Activated CD4-positive, alpha-beta T cell treated with anti-CD3 and anti-CD28 coated beads, Interleukin-2, amount 50 U/mL, for 48 hours (primary cell): Measurements from ENCODE around the gene NRP2.

Source experiments
- DNase-seq, 2 experiments: peaks; one replicate each; pipeline ENCODE4 v3.0.0-alpha.2; 2020

The NRP2 gene

GRCh38 chr2:205816268-205816667, 134.0 kb downstream of the NRP2 start:
- DNase-seq, result no peak

- DNase-seq, result no peak
Measured at GRCh38 chr2:205822579-205822978, 140.3 kb downstream of the NRP2 start.

- DNase-seq, result no peak
Measured at GRCh38 chr2:205827809-205828365, 145.6 kb downstream of the NRP2 start.

GRCh38 chr2:205833864-205834263, 151.6 kb downstream of the NRP2 start:
- no peak for DNase-seq

GRCh38 chr2:205834796-205835195, 152.5 kb downstream of the NRP2 start:
- no peak for DNase-seq

GRCh38 chr2:205835251-205835791, 153.0 kb downstream of the NRP2 start:
- no peak for DNase-seq

GRCh38 chr2:205835923-205836322, 153.6 kb downstream of the NRP2 start:
- no peak for DNase-seq

GRCh38 chr2:205836477-205837221, 154.3 kb downstream of the NRP2 start:
- DNase-seq, result no peak

GRCh38 chr2:205837663-205838062, 155.4 kb downstream of the NRP2 start:
- no peak for DNase-seq

- no peak for DNase-seq
Measured at GRCh38 chr2:205845446-205845845, 163.1 kb downstream of the NRP2 start.
